Activated CD4-positive, alpha-beta T cell treated with anti-CD3 and anti-CD28 coated beads for 24 hours (primary cell): ENCODE measurements around the gene GRM4.
"Not testable (repeated sequence)": the region's sequence is repeated elsewhere in the genome, so short reads cannot be mapped to it uniquely, and the experiment has no call there.

Experiments used
- DNase-seq, 2 donors: peaks; one replicate each; pipeline ENCODE4 v3.0.0-alpha.2; 2020; ENCODE audit warnings: low read depth in 2 of 2

The GRM4 gene

DNA sequence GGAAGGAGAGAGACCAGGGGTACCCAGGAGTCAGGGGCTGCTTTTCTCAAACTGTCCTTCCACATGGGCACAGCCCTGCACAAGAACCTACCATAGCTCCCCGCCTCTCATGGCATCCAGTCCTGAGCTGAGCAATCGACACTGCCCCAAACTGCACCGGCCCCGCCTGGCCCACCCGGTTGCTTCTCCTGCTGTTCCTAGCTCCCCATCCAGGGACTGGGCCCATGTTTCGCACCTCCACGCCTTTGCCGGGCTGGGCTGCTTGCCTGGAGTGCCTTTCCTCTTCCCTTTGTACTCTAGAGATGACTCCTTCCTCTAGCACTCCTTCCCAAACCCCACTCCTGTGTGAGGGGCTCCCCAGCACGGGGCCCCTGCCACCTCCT lies 123.0 kb downstream of the GRM4 start:
- DNase-seq = no peak

DNA sequence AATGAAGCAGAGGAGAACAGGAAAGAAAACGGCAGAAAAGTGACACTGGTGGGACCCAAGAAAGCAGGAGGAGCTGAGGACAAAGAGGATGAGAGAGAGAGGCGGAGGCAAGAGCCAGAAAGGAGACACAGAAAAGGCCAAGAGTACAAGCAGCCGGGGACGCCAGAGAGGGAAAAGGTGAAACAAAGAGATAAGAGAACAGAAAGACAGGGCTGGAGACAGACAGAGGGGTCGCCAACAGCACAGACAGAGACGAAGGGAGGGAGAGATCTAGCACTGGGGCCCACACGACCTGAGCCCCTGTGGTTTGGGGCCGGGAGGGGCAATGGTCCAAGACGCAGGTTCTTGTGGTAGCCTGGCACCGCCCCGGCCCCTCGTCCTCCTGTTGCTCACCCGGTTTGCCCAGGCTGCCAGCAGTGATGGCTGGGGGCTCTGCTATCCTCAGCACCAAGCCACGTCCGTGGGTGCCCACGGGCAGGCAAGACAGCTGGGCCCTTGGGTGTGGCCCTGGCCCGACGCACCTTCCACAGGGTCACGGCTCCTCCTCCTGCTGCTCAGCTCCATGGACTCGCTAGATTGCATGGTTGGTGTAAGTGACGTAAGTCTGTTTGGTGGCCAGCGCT lies 123.5 kb downstream of the GRM4 start:
- no peak for DNase-seq

DNA sequence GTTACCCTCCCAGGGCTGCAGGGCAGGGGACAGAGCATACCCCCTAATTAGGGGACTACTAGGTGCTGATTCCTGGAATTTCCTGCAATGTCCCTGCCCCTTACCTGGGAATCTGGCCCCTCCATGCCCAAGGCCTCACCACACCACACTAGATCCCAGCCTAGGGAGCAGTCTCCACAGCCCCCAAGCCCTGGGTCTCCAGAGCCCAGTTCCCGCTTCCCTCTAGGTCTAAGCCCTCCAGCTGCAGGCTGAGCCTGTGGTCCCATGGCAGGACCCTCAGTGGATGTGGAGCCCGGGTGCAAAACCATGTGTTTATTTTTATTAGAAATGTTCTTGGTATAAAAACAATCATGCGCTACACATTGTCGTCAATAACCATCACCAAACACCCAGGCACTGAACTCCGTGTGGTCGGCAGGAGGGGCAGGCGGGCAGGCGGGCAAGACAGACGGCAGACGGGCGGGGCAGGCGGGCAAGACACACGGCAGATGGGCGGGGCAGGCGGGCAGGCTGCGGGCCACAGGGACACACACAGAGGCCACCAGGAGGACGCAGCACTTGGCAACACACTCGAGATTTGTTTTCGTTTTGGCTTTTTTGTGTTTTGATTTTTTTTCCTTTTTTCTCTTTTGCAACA lies 124.2 kb downstream of the GRM4 start:
- no peak for DNase-seq

DNA sequence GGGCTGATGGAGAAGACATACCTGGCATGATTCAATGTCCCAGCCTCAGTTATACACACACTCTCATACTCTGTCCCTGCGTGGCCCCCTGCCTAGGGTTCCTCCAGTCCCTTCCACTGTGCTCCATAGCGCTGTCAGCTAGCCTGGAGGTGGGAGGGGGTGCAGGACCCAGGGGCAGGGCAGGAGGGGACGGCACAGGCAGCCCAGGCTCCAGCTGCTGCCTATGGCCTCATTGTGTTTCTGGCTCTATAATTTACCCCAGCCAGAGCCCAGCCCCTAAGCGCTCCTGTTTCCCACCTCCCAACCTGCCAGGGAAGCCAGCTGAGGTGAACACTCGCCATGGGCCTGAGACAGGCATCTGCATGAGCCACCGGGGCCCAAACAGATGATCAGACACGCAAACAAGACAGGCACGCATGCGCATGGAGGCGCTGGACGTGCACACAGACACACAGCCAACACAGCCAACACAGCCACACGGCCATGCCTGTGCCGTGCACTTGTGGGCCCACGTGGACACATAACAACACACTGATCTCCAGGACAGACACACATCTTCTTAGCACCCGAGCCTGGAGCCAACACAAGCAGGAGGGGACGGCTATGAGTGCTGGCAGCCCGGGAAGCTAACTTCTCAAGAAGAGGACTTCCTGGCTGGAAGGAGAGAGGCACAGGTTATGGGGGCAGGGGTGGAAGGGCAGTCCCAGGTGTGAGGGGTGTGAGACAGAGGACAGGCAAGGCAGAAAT lies 124.9 kb downstream of the GRM4 start:
- DNase-seq = no peak

DNA sequence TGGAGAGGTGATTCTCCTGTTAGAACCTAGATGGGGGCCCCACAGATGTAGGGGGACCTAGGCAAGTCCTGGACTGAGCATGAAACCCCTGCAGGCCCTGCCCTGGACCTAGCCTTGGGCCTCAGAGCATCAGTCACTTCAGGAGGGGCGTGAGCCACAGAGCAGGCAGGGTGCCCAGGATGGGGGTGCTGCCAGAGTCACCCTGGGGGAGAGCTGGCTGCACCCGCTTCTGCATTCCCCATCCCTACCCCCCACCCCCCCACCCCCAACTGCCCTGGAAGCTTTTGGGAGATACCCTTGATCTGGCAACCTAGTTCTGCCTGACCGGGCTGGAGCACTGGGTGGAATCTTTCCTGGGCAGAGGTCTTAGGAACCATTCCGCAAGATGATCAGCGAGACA lies 125.6 kb downstream of the GRM4 start:
- DNase-seq = no peak

DNA sequence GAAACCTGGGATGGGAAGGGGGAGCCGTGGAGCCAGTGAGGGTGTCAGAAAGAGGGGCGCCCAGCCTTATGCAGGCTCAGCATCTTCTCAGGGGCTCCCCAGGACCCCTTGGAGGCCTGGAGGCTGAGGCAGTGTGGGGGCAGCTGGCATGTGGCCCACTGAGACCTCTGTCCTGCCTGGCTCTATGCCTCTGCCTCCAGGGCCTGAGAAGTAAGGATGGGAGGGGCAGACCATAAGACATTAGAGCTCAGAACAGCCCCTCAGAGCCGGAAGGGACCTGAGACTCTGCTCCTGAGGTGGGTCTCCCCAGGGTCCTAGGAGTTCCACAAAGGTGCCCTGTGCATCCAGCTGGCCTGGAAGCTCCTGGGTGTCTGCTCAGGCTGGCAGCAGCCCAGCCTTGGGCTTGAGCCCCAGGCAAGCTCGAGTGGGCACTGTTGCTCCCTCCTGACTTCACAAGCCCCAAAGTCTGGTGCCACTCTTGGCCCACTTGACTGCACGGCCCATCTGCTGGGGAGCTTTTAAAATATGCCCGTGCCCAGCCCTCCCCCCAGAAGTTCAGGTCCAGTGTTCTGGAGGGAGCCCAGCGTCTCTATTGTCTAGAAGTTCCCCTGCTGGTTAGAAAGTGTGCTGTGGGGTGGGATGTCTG lies 126.8 kb downstream of the GRM4 start:
- DNase-seq = no peak

DNA sequence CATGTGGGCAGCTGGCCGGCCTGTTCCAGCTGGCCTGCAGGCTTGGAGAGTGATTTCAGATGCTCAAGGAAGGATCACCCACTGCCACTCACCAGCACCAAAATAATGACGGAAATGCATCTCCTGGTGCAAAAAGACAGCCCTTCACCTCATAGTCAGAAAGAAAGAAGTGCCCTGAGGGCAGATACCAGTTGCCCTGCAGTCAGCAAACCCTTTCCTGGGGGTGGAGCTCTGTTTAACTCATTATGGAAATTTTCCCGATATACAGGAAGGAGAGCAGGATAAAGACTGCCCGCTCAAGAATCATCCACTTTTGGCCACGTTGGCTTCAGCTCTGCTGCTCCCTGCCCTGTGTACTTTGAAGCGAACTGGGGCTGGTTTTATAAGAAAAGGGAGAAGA lies 127.9 kb downstream of the GRM4 start:
- DNase-seq = no peak

DNA sequence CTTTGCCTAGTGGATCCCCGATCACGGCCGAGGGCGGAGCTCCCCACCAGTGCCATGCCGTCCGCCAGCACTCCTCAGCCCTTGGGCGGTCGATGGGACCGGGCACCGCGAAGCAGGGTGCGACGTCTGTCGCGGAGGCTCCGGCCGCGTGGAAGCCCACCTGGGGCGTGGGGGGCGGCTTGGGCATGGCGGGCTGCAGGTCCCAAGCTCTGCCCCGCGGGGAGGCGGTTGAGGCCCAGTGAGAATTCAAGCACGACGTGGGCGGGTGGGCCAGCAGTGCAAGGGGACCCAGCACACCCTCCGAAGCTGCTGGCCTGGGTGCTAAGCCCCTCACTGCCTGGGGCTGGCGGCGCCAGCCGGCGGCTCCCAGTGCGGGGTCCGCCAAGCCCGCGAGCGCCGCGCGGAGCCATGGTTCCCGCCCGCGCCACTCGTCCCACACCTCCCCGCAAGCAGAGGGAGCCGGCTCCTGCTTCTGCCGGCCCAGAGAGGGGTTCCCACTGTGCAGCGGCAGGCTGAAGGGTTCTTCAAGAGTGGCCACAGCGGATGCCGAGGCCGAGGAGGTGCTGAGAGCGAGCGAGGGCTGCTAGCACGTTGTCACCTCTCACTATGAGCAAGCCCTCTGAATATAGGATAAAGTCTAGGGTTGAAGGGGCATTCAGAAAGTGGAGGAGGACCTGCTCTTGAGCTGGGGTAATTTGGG lies 128.6 kb downstream of the GRM4 start:
- DNase-seq = no peak

DNA sequence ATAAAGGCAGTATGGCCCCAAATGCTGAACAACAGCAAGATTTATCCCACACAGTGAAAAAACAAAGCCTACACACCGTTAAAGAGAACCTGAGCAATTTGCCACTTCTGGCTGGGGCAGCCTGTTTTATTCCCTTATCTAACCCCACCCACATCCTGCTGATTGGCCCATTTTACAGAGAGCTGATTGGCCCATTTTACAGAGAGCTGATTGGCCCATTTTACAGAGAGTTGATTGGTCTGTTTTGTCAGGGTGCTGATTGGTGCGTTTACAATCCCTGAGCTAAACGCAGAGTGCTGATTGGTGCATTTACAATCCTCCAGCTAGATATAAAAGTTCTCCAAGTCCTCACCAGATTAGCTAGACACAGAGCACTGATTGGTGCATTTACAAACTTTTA lies 129.3 kb downstream of the GRM4 start:
- DNase-seq = not testable (repeated sequence)

DNA sequence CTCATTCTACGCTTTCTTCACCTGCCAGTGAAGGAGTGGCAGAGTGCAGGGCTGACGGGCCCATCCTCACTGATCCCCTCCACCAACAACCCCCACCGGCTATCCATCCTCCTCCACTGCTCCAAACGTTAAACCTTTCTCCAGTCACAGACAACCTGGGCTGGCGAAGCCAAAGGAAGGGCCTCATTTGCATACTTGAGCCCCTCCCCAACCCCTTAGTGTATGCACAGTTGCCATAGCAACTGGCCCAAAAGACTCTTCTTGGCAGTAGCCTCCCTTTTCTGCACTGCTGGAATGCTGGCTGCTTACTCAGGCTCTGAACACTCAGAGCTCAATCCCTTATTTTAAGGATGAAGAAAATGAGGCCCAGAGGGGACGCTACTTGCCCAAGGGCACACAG lies 130.3 kb downstream of the GRM4 start:
- DNase-seq = no peak

DNA sequence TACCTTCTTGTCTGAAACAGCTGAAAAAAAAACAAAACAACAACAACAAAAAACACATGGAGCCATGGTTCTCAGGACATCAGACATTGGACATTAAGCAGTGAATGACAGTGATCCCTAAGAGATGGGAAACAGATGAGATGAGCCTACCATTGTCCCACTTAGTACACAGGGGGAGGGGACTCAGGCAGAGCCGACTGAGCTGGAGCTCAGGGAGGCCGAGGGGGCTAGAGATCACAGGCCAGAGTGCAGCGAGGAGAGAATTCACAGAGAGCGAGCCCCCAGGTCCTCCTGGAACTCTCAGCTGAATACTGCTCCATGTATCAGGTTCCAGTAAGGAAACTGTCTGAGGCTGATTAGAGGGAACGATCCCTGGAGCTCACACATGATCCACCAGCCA lies 134.6 kb downstream of the GRM4 start:
- DNase-seq = no peak

DNA sequence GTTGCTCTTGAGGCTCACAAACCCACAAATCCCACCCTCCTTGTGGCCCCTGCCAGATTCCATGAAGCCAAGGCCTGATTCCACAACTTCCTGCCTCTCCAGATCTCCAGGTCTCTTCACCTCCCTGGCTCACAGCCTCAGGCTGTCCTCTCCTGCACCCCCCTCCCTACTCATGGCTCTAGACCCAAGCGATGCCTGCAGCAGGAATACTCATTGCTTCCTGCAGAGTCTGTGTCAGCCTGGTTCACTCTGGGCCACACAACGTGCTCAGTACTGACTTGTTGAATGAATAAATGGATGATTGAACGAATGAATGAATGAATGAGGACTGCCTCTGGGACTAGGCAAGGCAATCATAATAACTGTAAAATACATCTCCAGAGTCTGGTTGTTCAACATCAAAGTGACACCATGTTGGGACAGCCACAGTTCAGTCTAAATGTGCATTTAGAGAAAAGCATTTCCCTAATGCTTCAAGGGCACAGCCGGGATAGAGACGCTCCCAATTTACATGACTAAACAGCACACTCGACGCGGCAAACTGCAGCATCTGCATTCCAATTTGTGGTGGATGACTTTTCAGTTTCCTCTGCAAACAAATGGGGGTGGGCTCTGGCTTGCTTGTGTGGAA lies 139.9 kb downstream of the GRM4 start:
- DNase-seq = no peak

DNA sequence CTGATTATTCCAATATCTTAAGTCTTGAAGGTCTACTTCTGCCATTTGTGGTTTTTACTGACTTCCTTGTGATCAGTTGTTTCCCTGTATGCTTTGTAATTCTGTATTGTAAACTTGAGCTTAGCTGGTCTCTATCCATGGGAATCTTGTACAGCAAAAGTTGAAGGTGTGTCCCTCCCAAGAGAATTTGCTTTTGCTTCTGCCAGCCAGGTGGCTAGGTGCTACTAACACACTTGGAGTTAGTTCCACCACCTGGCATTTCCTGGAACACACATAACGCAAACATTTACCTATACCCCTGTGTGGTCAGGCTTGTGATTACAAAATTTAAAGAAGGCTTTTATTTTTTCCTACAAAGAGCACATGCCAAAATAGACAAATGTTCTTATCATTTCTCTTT lies 141.2 kb downstream of the GRM4 start:
- DNase-seq = no peak

DNA sequence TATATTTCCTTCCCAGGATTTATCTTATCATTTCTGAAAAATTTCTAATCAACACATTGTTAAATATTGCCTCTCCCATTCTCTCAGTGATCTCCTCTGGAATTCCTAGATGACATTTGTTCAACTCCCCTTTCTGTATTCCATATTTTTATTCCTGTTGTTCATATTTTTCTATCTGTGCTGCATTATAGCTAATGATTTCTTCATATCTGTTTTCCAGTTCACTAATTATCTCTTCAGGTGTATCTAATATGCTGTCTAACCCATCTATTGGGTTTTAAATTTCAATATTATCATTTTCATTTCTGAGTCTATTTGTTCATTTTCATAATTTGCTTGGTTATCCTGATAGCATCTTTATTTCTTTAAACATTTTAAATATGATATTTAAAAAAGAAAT lies 141.9 kb downstream of the GRM4 start:
- DNase-seq = no peak

DNA sequence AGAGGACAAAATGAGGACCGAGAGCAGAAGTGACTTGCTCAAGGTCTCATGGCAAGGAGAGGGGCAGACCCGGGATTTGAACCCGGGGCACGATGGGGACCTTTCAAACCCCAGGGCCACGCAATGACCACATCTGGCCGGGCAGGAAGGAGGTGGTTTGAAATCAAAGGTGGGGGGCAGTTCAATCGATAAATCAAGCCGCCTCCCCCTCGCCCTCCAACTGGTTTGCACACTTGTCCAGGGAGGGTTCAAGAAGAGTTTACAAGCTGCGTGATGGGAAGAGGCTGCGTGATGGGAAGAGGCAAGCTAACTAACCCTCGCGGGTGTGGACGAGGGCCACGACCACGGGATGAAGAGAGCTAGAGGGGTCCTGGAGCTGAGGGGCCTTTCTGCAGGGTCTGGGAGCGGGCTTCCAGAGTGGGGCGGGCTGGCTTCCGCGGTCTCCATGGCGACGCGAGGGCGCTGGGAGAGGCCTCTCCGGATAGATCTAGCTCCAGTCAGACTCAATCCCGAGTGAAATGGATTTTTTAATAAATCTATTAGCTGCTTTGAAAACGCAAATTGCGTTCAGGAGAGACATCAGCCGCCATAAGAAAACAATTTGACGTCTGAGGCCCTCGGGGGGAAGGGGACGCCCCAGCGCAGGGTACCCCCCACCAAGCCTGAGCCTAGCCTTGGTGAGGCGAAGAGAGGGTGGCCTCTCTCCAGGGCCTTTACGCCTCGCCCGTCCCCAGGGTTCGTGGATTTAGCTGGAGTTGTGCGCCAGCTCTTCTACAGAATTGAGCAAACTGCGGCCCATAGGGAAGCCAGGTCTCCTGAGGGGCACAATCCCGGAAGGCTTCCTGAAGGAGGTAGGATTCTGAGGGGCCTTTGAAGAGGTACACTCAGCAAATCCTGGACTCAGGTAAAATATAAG lies 143.9 kb downstream of the GRM4 start:
- DNase-seq = no peak

DNA sequence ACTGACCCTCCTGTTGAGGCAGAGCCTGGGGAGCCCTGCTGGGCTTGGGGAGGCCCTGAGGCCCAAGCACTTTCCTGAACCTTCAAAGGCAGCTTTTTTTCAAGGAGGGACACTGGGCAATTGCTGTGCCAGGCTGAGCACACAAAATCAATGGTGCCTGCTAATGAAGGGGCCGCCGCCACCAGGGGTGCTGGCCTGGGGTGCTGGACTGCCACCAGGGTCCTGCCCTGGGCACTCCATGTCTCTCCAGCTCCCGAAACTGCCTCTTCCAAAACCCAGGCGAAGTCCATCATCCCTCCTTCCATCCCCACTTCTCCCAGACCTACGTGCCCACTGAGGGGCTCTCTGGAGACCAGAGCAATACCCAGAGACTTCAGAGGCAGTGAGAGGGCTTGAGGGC lies 145.6 kb downstream of the GRM4 start:
- no peak for DNase-seq

DNA sequence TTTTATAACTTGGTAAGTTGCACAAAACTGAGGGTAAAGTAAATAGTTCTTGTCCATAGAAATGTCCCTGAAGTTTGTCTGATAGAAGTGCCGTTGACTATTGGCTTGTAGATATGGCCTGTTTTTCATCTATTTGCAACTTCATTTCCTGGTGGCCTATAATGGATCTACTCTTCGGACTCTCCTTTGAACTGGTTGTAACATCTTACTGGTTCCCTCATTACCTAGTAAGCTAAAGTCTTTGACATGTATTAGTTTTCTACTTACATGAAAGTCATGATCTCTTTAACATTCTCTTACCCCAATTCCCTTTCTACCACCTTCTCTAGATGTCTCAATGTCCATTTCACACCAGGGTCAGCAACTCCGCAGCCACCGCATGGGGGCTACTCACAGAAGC lies 146.3 kb downstream of the GRM4 start:
- no peak for DNase-seq

DNA sequence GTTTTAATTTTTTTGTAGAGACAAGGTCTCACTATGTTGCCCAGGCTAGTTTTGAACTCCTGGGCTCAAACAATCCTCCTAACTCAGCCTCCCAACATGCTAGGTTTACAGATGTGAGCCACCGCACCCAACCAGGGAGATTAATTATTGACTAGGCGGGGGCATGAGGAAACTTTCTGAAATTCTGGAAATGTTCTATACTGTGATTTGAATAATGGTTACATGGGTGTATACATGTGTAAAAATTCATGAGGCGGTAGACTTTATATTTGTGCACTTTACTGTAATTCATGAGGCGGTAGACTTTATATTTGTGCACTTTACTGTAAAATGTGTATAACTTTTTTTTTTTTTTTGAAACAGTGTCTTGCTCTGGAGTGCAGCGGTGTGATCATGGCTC lies 147.2 kb downstream of the GRM4 start:
- DNase-seq = no peak

DNA sequence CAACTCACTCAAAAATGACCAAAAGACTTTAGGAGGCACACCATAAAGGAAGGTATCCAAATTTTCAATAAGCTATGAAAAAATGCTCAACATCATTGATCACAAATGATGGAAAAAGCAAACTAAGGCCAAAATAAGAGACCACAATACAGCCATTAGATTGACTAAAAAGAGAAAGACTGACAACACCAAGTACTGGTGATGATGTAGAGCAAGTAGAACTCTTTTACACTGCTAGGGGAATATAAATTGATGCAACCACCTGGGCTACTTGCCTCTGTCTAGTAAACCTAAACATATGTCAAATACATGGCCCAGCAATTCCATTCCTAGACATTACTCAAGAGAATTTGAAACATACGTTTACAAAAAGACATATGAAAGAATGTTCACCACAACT lies 148.6 kb downstream of the GRM4 start:
- no peak for DNase-seq

DNA sequence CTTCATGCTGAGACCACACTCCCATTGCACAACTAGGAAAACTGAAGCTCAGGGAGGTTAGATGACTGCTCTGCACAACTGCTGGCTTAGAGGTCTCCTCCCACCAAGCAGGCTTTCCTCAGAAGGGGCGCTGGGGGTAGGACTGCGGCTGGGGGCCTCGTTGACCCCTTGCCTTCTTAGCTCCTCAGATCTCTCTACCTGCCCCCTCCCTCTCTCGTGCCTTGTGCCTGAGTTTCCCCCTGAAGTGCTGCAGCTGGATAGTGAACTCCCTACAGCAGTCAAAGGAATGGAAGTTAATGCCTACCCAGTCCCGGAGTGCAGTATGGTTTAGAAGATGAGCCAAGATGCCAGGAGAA lies 149.8 kb downstream of the GRM4 start:
- DNase-seq = no peak
